ENCODE measurements around the gene ARHGAP44. TPM values are rescaled to one million over a fixed set of nuclear protein-coding genes. Genes with fewer than 3 reads are reported as not detected.

The ARHGAP44 gene
- 9.9 and 10.9 TPM in 2 replicates for total RNA-seq (2021)
- long read RNA-seq, partial matches to known transcripts: 3 of 4 reads
- long read RNA-seq, other reads (novel, unspliced or antisense): 1 of 4 reads

GRCh38 chr17:12789481-12790248 lies at the start of gene ARHGAP44:
Gene ARHGAP44 (plus strand): TSS chr17:12789498. CDS start chr17:12789839, 341 bp downstream.
- no peak within 1 kb of the TSS for H2BK20ac ChIP-seq (ENCODE audit: low read depth, low read length, poor library complexity, severe bottlenecking)
- no peak within 1 kb of the TSS for H3K27ac ChIP-seq (ENCODE audit: insufficient read length, low read depth, low read length)
- no peaks in the 10 kb centered on the region for H4K20me1 ChIP-seq (ENCODE audit: control insufficient read depth, insufficient read depth, insufficient read length)
- peak; percentile 71 for DNase-seq
- no peak within 1 kb of the TSS for H3T11ph ChIP-seq (ENCODE audit: low read length)
- peak within 1 kb of the TSS; percentile 32; the same call in 1 of the 2 replicates for H3K14ac ChIP-seq (ENCODE audit: insufficient read depth, low read length)
- no peak within 1 kb of the TSS for H3K23ac ChIP-seq (ENCODE audit: insufficient read length, low read depth, low read length)
- peak within 1 kb of the TSS; percentile 64 for H3K9ac ChIP-seq (ENCODE audit: extremely low read depth, insufficient read length, low read length)
- peaks cover 9% of the 10 kb centered on the region for H3K23me2 ChIP-seq (ENCODE audit: insufficient read length, low read depth, low read length, poor library complexity, severe bottlenecking)
- no peaks in the 10 kb centered on the region for H3K9me3 ChIP-seq (ENCODE audit: control insufficient read depth, low read depth, low read length)
- H3K4me3 Mint-ChIP-seq: peak within 1 kb of the TSS; percentile 93 to 95
- H2BK15ac ChIP-seq (ENCODE audit: low read depth, low read length): no peak within 1 kb of the TSS; the same call in 1 of the 2 replicates
- peaks cover 16% of the 10 kb centered on the region for H3K27me3 Mint-ChIP-seq (ENCODE audit: low read depth)
- peak within 1 kb of the TSS; percentile 85 for H3K4me2 ChIP-seq (ENCODE audit: insufficient read depth, insufficient read length, low read length)
- H3K9me3 Mint-ChIP-seq: no peaks in the 10 kb centered on the region; a peak in 1 of 5 replicates
- H3K36me3 Mint-ChIP-seq (ENCODE audit: insufficient read depth in 1 of 3, low read depth in 3 of 3): peaks cover 0 to 2% (median 0%) of the 10 kb centered on the region in 3 experiments; a peak in 1 of 7 replicates
- H3K79me1 ChIP-seq (ENCODE audit: insufficient read depth, low read depth, low read length, poor library complexity, severe bottlenecking): peaks cover 6% of the 10 kb centered on the region
- H3K27ac Mint-ChIP-seq: peak within 1 kb of the TSS; percentile 62 to 69 (median 62); a peak in 6 of 7 replicates
- no peak within 1 kb of the TSS for H4K91ac ChIP-seq (ENCODE audit: insufficient read length, low read depth, low read length)
- no peak within 1 kb of the TSS for H3K4ac ChIP-seq (ENCODE audit: low read depth, low read length)
- peaks cover 26 to 27% of the 10 kb centered on the region in 2 experiments for H3K4me1 Mint-ChIP-seq
- H2AFZ ChIP-seq (ENCODE audit: low read length): no peak within 1 kb of the TSS
- H3K79me2 ChIP-seq (ENCODE audit: insufficient read depth, low read length): peaks cover 7% of the 10 kb centered on the region; the same call in 1 of the 2 replicates
- no peak within 1 kb of the TSS for H4K8ac ChIP-seq (replicated peaks; ENCODE audit: insufficient read length, low read depth, low read length)
- no peak within 1 kb of the TSS for H2BK120ac ChIP-seq (ENCODE audit: low read depth, low read length, poor library complexity, severe bottlenecking)
- no peak within 1 kb of the TSS for H4K5ac ChIP-seq (ENCODE audit: insufficient read length, low read depth, low read length)
- peaks cover 10% of the 10 kb centered on the region for H3K4me1 ChIP-seq (ENCODE audit: insufficient read depth, low read length)
- no CpG with 5 or more reads among the region's 86 CpGs for WGBS (ENCODE audit: extremely low coverage, insufficient read length, low lambda C conversion rate)
- H3K27me3 ChIP-seq (ENCODE audit: insufficient read depth, low read length): no peaks in the 10 kb centered on the region
- no peak within 1 kb of the TSS for H2AK5ac ChIP-seq (ENCODE audit: insufficient read length, low read length)
- H3K56ac ChIP-seq (ENCODE audit: insufficient read length, low read depth, low read length): no peak within 1 kb of the TSS
- H2BK5ac ChIP-seq (ENCODE audit: insufficient read length, low read length): no peak within 1 kb of the TSS
- H2BK12ac ChIP-seq (ENCODE audit: insufficient read length, low read depth, low read length): no peak within 1 kb of the TSS
- peak within 1 kb of the TSS; percentile 49 for H3K18ac ChIP-seq (ENCODE audit: insufficient read length, low read depth, low read length)
- no peak for TF ChIP-seq CTCF (conservative IDR thresholded peaks at IDR 0.05)
